Nephron progenitor cell (in vitro differentiated cells): ENCODE data around the gene MORN1.

Experiments
- DNase-seq: peaks from one replicate; pipeline ENCODE4 v3.0.0; 2021
- H3K27ac Mint-ChIP-seq: 2 replicates; pipeline ENCODE4 v1.8.0; 2021; ENCODE audit warnings: mild to moderate bottlenecking, moderate library complexity, mixed read lengths
- H3K27me3 Mint-ChIP-seq: 2 replicates; pipeline ENCODE4 v1.8.0; 2021; ENCODE audit warnings: mild to moderate bottlenecking, low read depth, mixed read lengths; ENCODE audit not compliant: poor library complexity
- H3K36me3 Mint-ChIP-seq: 2 replicates; pipeline ENCODE4 v1.8.0; 2021; ENCODE audit warnings: low read depth, mixed read lengths
- H3K4me1 Mint-ChIP-seq: 2 replicates; pipeline ENCODE4 v1.8.0; 2021; ENCODE audit warnings: mixed read lengths
- H3K4me3 Mint-ChIP-seq: 2 replicates; pipeline ENCODE4 v1.8.0; 2021; ENCODE audit warnings: mild to moderate bottlenecking, moderate library complexity, mixed read lengths
- H3K9me3 Mint-ChIP-seq: 2 replicates; pipeline ENCODE4 v1.8.0; 2021; ENCODE audit warnings: mild to moderate bottlenecking, moderate library complexity, mixed read lengths
- CTCF ChIP-seq: fragments of 200-600 bp; sonication (generic); IDR thresholded peaks from 2 replicates; pipeline ENCODE4 v1.5.0; 2021; ENCODE audit warnings: antibody characterized with exemption

Gene MORN1

DNA sequence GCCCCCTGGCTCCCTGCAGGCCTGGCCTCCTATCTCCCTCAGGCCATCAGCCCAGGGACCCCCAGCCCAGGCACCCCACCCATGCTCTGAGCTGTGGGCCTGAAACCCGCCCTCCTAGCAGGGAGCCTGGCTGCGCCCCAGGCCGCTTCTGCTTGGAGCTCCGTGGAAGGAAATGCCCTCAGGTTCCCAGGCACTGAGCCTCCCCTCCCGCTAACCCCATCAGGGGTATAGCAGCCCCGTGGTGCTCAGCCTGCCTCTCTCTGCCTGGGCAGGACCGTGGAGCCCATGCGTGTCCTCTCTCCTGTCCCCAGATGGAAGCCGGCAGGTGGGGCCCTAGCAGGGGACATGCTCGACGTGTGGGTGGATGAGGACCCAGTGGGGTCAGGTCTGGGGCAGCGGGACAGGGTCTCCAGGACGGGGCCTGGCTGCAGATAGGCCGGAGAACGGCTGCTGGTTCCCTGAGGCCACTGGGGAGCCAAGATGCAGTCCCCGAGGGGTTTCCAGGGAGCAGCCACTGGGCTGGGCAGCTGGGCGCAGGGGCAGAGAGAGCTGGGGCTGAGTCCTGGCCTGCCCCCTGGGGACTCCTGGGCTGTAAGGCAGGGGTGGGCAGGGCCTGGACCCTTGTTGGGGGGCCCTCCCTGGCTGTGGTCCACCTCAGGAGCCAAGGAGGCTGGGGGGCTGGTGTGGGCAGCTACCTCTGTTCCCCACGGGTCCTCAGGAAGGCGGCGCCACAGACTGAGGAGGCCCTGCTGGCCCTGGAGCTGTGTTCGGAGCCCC lies 75.5 kb downstream of the MORN1 start:
- Mint-ChIP-seq H3K27me3 (peaks cover 6% of the 10 kb centered on the region), H3K4me1 (peaks cover 30% of the 10 kb centered on the region), H3K4me3 (peak overlapping the region; percentile 23), H3K9me3 (no peaks in the 10 kb centered on the region), H3K27ac (peak overlapping the region; percentile 79), H3K36me3 (no peaks in the 10 kb centered on the region)
- no peak for DNase-seq
- no peak for TF ChIP-seq CTCF

GRCh38 chr1:2314803-2315673 lies 76.3 kb downstream of the MORN1 start:
- Mint-ChIP-seq H3K4me3 (peak overlapping the region; percentile 23), H3K36me3 (no peaks in the 10 kb centered on the region), H3K9me3 (no peaks in the 10 kb centered on the region), H3K27me3 (peaks cover 4% of the 10 kb centered on the region), H3K27ac (peak overlapping the region; percentile 79), H3K4me1 (peaks cover 32% of the 10 kb centered on the region)
- peak; percentile 77 for DNase-seq
- peak; percentile 93 for TF ChIP-seq CTCF

GRCh38 chr1:2314273-2314802 lies 77.0 kb downstream of the MORN1 start:
- H3K4me3 Mint-ChIP-seq = no peak overlapping the region
- peaks cover 3% of the 10 kb centered on the region for H3K27me3 Mint-ChIP-seq
- DNase-seq = peak; percentile 80
- peaks cover 33% of the 10 kb centered on the region for H3K4me1 Mint-ChIP-seq
- no peak overlapping the region for H3K27ac Mint-ChIP-seq
- H3K9me3 Mint-ChIP-seq = no peaks in the 10 kb centered on the region
- H3K36me3 Mint-ChIP-seq = no peaks in the 10 kb centered on the region
- TF ChIP-seq CTCF = no peak

DNA sequence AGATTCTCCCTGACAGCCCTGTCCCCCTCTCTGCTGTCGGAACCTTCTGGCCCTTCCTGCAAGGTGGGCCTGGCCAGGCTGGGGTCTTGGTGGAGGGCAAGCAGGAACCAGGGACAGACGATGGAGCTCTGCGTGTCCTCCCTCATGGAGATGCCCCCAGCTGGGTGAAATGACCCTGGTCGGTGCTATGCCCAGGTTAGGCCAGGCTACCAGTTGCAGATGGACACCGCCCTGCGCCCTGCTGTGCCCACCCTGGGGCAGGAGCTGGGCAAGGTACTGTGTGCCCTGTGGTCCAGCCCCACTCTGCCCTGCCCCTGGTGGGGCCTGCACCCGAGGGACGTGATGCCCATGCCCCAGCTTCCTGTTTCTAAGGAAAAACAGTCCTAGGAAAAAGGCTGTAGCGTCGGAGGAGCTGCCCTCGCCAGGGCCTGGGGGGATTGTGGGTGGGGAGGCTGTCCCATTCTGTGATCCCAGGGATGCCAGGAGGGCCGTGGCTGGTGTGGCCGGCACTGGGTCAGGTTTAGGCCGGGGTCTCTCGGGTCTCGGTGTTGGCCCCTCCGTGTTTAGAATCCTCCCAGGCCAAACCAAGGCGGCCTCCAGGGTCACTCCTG lies 77.6 kb downstream of the MORN1 start:
- no peaks in the 10 kb centered on the region for H3K36me3 Mint-ChIP-seq
- H3K27me3 Mint-ChIP-seq = no peaks in the 10 kb centered on the region
- TF ChIP-seq CTCF = no peak
- no peaks in the 10 kb centered on the region for H3K9me3 Mint-ChIP-seq
- H3K27ac Mint-ChIP-seq = no peak overlapping the region
- no peak for DNase-seq
- peaks cover 28% of the 10 kb centered on the region for H3K4me1 Mint-ChIP-seq
- no peak overlapping the region for H3K4me3 Mint-ChIP-seq

GRCh38 chr1:2312515-2313301 lies 78.6 kb downstream of the MORN1 start:
- Mint-ChIP-seq H3K27me3 (no peaks in the 10 kb centered on the region), H3K4me3 (no peak overlapping the region), H3K9me3 (no peaks in the 10 kb centered on the region), H3K36me3 (peaks cover 10% of the 10 kb centered on the region), H3K4me1 (peaks cover 38% of the 10 kb centered on the region), H3K27ac (no peak overlapping the region)
- no peak for TF ChIP-seq CTCF
- peak; percentile 34 for DNase-seq
